Right atrium auricular region (tissue), 2 donors: ENCODE data around the gene MROH2B. TPM values are rescaled to one million over a fixed set of nuclear protein-coding genes. Genes with fewer than 3 reads are reported as not detected.

ENCODE experiments used
- DNase-seq: peaks from one replicate; pipeline ENCODE4 v3.0.0-alpha.2; 2019; ENCODE audit warnings: low spot score
- H3K27ac ChIP-seq, 2 donors: fragments of 200-600 bp; sonication (generic); 1 replicate in 1 of 2; 2 replicates in 1 of 2; pipeline ENCODE4 v1.5.1; 2016 to 2019
- H3K27me3 ChIP-seq, 2 donors: fragments of 200-600 bp; sonication (generic); one replicate each; pipeline versions ENCODE4 v1.5.1 to v1.6.0; 2017 to 2019
- H3K36me3 ChIP-seq: fragments of 200-600 bp; sonication (generic); one replicate; pipeline ENCODE4 v1.5.1; 2016
- H3K4me1 ChIP-seq, 2 donors: fragments of 200-600 bp; sonication (generic); one replicate each; pipeline versions ENCODE4 v1.5.1 to v1.6.0; 2017 to 2019
- H3K4me3 ChIP-seq, 2 donors: fragments of 200-600 bp; sonication (generic); 1 replicate in 1 of 2; 2 replicates in 1 of 2; pipeline ENCODE4 v1.5.1; 2017 to 2019; ENCODE audit warnings: mild to moderate bottlenecking in 1 of 2, moderate library complexity in 1 of 2
- H3K9me3 ChIP-seq, 2 donors: fragments of 200-600 bp; sonication (generic); one replicate each; pipeline ENCODE4 v1.5.1; 2019
- CTCF ChIP-seq, 2 donors: fragments of 200-600 bp; sonication (generic); IDR thresholded peaks; one replicate each; pipeline ENCODE4 v1.5.1; 2019; ENCODE audit warnings: antibody characterized with exemption in 2 of 2
- total RNA-seq, 2 donors: library from RNA; depleted of rRNA; stranded (reverse); fragments of >200 nt; gene quantifications; one replicate each; pipeline ENCODE4 v1.1.0, GENCODE V29; 2016

MROH2B gene
- total RNA-seq, 2 donors from 2014 or later: 0.15 TPM; not detected in 1

DNA sequence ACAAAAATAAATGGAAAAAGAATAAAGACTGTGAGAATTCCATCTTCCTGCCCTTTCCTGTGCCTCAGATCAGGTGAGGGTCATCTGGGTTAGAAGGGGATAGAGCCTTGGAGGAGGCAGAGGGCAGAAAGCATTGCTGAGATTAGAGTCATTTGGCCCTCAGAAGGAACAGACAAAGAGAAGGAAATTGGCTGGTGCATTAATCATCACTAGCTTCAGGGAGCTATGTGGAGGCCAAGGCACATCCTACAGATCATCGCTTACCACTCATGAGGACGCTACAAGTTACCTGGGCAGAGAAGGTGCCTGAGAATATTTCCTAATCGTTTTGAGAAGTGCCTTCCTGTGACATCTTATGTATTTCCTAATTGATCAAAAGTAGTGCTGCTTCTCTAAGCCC, 87.4 kb downstream of the MROH2B start:
- H3K9me3 ChIP-seq: no peaks in the 10 kb centered on the region
- no peaks in the 10 kb centered on the region for H3K4me1 ChIP-seq
- no peak overlapping the region for H3K27ac ChIP-seq
- H3K4me3 ChIP-seq: no peak overlapping the region
- DNase-seq: no peak
- no peak for TF ChIP-seq CTCF (IDR thresholded peaks at IDR 0.05)
- peaks cover 12% of the 10 kb centered on the region for H3K36me3 ChIP-seq
- no peaks in the 10 kb centered on the region for H3K27me3 ChIP-seq

DNA sequence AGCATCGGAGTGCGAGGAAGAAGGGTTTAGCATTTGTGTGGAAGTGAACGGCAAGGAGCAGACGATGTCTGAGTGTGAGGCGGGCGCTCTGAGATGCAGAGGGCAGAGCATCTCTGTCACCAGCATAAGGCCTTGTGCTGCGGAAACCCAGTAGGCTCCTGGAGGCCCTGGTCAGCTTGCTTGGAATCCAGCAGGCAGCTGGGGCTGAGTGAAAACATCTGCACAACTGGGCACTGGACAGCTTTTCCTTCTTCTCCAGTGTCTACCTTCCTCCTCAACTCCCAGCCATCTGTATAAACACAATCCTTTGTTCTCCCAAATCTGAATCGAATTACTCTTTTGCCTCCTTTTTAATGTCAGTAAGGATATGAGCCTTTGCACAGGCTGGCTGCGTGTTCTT, 89.7 kb downstream of the MROH2B start:
- Histone ChIP-seq H3K27me3 (no peaks in the 10 kb centered on the region), H3K4me3 (no peak overlapping the region), H3K36me3 (peaks cover 12% of the 10 kb centered on the region), H3K4me1 (no peaks in the 10 kb centered on the region), H3K9me3 (no peaks in the 10 kb centered on the region), H3K27ac (no peak overlapping the region)
- TF ChIP-seq CTCF (IDR thresholded peaks at IDR 0.05): no peak
- no peak for DNase-seq

DNA sequence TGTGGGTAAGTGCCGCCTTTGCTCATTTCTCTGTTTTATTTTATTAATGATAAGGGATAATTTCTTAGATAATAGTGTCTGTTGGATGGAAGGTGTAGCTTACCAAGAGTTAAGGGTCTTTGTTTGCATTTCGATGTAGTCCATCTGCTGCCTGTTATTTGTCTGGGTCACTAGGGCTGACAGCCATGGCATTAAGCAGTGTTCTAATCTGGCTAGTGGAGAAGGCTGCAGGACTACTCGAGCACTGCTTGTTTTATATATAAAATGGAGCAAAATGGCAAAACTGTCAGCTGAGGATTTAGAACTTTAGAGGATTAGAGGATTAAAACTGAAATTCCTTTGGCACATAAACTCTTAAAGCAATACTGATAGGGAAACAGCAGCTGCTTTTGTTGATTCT, 94.3 kb downstream of the MROH2B start:
- TF ChIP-seq CTCF (IDR thresholded peaks at IDR 0.05): no peak

DNA sequence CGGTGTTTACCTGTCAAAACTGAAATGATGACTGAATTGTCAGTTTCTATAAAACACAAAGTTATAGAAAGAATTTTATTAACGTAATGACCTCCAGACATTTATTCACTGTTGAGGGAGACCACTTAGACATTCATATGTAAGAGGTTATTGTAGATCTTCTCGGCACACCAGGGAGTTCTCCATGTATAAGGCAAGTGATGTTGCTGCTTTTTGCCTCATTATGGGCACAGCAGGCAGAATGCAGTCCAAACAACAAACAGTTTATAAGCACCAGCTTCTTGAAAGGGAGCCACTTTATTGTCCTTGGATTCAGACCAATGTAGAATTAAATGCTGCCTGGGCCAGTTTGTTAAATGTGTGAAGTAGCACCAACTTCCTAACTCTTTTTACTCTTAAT, 95.1 kb downstream of the MROH2B start:
- DNase-seq: no peak
- H3K27me3 ChIP-seq: no peaks in the 10 kb centered on the region
- no peak for TF ChIP-seq CTCF (IDR thresholded peaks at IDR 0.05)
- no peaks in the 10 kb centered on the region for H3K9me3 ChIP-seq
- no peak overlapping the region for H3K4me3 ChIP-seq
- no peaks in the 10 kb centered on the region for H3K4me1 ChIP-seq
- peaks cover 5% of the 10 kb centered on the region for H3K36me3 ChIP-seq
- H3K27ac ChIP-seq: no peak overlapping the region

More for the DNA sequence above, 94.3 kb downstream of the MROH2B start:
- Histone ChIP-seq H3K4me1 (no peaks in the 10 kb centered on the region), H3K4me3 (no peak overlapping the region), H3K27ac (no peak overlapping the region), H3K36me3 (peaks cover 12% of the 10 kb centered on the region), H3K9me3 (no peaks in the 10 kb centered on the region), H3K27me3 (no peaks in the 10 kb centered on the region)
- DNase-seq: no peak

DNA sequence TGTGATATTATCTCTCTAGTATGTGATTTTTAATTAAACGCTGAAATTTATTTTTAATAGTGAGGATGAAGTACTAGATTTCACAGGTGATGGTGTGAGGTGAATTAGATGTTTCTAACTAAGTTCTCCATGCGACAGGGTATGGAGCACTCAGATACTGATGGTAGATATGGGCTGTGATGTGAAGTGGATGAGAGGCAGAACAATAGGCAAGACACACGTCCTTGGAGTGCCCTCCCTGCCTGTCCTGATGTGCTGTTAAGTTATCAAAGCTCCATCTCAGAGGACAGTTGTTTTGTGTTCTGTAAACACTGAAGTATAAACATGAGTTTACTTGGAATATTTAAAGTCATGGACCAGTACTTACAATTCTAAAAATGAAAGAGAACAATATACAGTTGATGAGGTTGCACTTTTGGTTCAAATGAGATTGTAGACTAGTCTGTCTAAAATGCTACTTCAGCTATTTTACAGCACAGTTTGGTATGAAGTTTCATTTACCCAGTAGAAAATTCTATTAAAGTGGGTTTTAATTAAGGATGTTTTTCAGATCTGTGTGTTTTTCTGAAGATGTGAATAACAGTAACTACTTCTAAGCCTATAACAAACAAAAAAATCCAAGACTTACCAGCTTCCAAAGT, 97.7 kb downstream of the MROH2B start:
- Histone ChIP-seq H3K36me3 (peaks cover 5% of the 10 kb centered on the region), H3K4me3 (no peak overlapping the region), H3K27me3 (no peaks in the 10 kb centered on the region), H3K27ac (no peak overlapping the region), H3K4me1 (no peaks in the 10 kb centered on the region), H3K9me3 (no peaks in the 10 kb centered on the region)
- no peak for TF ChIP-seq CTCF (IDR thresholded peaks at IDR 0.05)
- no peak for DNase-seq

DNA sequence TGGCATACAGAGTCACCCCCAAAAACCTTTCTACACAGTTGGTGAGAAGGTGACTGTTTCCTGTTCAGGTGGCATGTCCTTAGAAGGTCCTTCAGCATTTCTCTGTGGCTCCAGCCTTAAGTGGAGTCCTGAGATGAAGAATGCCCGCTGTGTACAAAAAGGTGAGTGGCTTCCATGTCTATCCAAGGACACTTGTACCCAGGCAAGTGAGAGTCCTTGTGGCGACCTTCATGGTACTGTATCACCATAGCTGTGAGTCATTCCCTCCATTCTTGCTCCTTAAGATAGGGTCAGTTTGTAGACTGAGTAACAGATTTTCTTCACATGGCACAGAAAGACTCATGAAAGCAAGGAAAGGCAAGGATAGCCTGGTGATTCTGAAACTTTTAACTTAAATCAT, 98.7 kb downstream of the MROH2B start:
- no peak overlapping the region for H3K27ac ChIP-seq
- peaks cover 0 to 5% of the 10 kb centered on the region in 2 donors for H3K9me3 ChIP-seq
- no peak for DNase-seq
- no peak for TF ChIP-seq CTCF (IDR thresholded peaks at IDR 0.05)
- no peak overlapping the region for H3K4me3 ChIP-seq
- H3K4me1 ChIP-seq: no peaks in the 10 kb centered on the region
- H3K36me3 ChIP-seq: peaks cover 5% of the 10 kb centered on the region
- H3K27me3 ChIP-seq: no peaks in the 10 kb centered on the region
